ENCODE measurements around the gene YIF1A. TPM values are rescaled to one million over a fixed set of nuclear protein-coding genes. Genes with fewer than 3 reads are reported as not detected.

Gene YIF1A
- total and polyA plus RNA-seq, 2 of the 4 experiments (the other 2 are of a cell fraction), result 128 to 207 TPM

DNA sequence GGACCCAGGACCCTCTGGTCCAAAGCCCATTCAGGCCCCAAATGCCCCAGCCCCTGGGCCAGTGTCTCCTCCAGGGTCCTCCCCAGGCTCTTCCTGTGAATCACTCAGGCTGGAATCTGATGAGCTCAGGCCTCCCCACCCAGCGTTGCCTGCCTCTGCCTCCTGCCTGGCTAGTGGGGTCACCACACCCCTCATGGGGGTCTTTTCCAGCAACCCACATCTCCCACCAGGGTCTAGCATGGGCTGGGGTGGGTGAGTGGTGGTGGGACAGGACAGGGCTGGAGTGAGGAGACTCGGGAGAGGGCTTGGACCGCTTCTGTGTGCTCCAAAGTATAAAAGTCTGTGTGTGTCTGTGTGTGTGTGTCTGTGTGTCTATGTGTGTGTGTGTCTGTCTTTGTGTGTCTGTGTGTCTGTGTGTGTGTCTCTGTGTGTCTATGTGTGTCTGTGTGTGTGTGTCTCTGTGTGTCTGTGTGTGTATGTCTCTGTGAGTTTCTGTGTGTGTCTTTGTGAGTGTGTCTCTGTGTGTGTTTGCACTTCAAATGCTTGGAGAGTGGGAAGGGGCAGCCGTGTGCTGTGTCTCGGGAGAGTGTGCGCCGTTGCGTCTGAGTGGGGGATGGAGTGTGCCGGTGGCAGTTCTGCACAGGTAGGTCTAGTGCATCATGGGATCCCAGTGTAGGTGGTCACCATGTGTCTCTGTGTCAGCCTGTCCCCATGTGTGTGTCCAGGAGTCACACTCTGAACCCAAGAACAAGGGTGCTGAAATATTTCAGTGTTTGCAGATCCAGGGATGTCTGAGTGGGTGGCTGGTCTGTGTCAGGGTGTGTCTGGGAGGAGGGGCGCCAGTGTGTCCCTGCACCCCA lies 38.5 kb upstream of the YIF1A start:
- H3K9me3 ChIP-seq (ENCODE audit: control insufficient read depth, insufficient read depth, low read length), result no peaks in the 10 kb centered on the region
- TF ChIP-seq, protein P1, sequence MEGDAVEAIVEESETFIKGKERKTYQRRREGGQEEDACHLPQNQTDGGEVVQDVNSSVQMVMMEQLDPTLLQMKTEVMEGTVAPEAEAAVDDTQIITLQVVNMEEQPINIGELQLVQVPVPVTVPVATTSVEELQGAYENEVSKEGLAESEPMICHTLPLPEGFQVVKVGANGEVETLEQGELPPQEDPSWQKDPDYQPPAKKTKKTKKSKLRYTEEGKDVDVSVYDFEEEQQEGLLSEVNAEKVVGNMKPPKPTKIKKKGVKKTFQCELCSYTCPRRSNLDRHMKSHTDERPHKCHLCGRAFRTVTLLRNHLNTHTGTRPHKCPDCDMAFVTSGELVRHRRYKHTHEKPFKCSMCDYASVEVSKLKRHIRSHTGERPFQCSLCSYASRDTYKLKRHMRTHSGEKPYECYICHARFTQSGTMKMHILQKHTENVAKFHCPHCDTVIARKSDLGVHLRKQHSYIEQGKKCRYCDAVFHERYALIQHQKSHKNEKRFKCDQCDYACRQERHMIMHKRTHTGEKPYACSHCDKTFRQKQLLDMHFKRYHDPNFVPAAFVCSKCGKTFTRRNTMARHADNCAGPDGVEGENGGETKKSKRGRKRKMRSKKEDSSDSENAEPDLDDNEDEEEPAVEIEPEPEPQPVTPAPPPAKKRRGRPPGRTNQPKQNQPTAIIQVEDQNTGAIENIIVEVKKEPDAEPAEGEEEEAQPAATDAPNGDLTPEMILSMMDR (conservative IDR thresholded peaks at IDR 0.05; ENCODE audit: low read depth, low read length), result 0 out of 2 replicates have a peak, but pooled peaks have one; percentile 15
- 0 out of 2 replicates have a peak, but pooled peaks have one; percentile 28 for TF ChIP-seq FOS (IDR thresholded peaks at IDR 0.05; ENCODE audit: low read depth, low read length)
- TF ChIP-seq, protein P2, sequence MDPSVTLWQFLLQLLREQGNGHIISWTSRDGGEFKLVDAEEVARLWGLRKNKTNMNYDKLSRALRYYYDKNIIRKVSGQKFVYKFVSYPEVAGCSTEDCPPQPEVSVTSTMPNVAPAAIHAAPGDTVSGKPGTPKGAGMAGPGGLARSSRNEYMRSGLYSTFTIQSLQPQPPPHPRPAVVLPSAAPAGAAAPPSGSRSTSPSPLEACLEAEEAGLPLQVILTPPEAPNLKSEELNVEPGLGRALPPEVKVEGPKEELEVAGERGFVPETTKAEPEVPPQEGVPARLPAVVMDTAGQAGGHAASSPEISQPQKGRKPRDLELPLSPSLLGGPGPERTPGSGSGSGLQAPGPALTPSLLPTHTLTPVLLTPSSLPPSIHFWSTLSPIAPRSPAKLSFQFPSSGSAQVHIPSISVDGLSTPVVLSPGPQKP (IDR thresholded peaks at IDR 0.05; ENCODE audit: borderline replicate concordance, low read depth, low read length), result no peak
- TF ChIP-seq RCOR1 (IDR thresholded peaks at IDR 0.05; ENCODE audit: insufficient replicate concordance, low read length), result no peak
- TF ChIP-seq, protein P3, sequence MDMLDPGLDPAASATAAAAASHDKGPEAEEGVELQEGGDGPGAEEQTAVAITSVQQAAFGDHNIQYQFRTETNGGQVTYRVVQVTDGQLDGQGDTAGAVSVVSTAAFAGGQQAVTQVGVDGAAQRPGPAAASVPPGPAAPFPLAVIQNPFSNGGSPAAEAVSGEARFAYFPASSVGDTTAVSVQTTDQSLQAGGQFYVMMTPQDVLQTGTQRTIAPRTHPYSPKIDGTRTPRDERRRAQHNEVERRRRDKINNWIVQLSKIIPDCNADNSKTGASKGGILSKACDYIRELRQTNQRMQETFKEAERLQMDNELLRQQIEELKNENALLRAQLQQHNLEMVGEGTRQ (IDR thresholded peaks at IDR 0.05; ENCODE audit: low read depth, low read length), result no peak
- peak; percentile 46; the same call in 1 of the 2 replicates for TF ChIP-seq MAFK (IDR thresholded peaks at IDR 0.05; ENCODE audit: low read depth, low read length)
- TF ChIP-seq CEBPB (IDR thresholded peaks at IDR 0.05; ENCODE audit: low read depth, low read length), result no peak
- no peak for TF ChIP-seq BHLHE40 (IDR thresholded peaks at IDR 0.05; ENCODE audit: low read depth, low read length)
- no peak for TF ChIP-seq NFE2L2 (IDR thresholded peaks at IDR 0.05; ENCODE audit: low read depth, low read length)
- TF ChIP-seq SMC3 (IDR thresholded peaks at IDR 0.05; ENCODE audit: low read depth, low read length), result no peak
- TF ChIP-seq RAD21 (IDR thresholded peaks at IDR 0.05; ENCODE audit: low read length), result peak; percentile 27; the same call in 1 of the 2 replicates
- TF ChIP-seq MAZ (IDR thresholded peaks at IDR 0.05; ENCODE audit: borderline replicate concordance, low read depth, low read length), result peak; percentile 53; the same call in 1 of the 2 replicates

More for the DNA sequence above, 38.5 kb upstream of the YIF1A start:
- Histone ChIP-seq H3K4me3 (ENCODE audit: insufficient read depth, low read depth, low read length) (no peak overlapping the region), H2BK20ac (ENCODE audit: low read depth, low read length) (peak overlapping the region; percentile 100), H4K20me1 (ENCODE audit: insufficient read depth, low read length) (no peaks in the 10 kb centered on the region), H3K4me1 (ENCODE audit: control insufficient read depth, insufficient read depth, low read length) (peaks cover 43% of the 10 kb centered on the region), H3K4ac (ENCODE audit: low read depth, low read length) (peak overlapping the region; percentile 100), H4K5ac (ENCODE audit: low read depth, low read length) (peak overlapping the region; percentile 96), H3K4me2 (ENCODE audit: low read depth, low read length) (peak overlapping the region; percentile 33), H2AK5ac (ENCODE audit: low read depth, low read length) (peak overlapping the region; percentile 100), H2BK15ac (ENCODE audit: low read depth, low read length) (peak overlapping the region; percentile 100; the same call in 2 of the 3 replicates), H2AFZ (replicated peaks; ENCODE audit: low read length, poor library complexity) (peak overlapping the region; percentile 94), H3K9ac (ENCODE audit: low read depth, low read length) (peak overlapping the region; percentile 63), H3K9me1 (ENCODE audit: insufficient read depth, low read length) (peaks cover 29% of the 10 kb centered on the region), H3K18ac (ENCODE audit: low read depth, low read length) (peak overlapping the region; percentile 95), H4K8ac (ENCODE audit: low read depth in 2 of 2, low read length in 2 of 2) (peak overlapping the region; percentile 81 to 100), H3K56ac (ENCODE audit: extremely low read depth, insufficient read depth, low read length) (peak overlapping the region; percentile 90), H3K79me1 (ENCODE audit: low read depth in 1 of 2, low read length in 2 of 2) (peaks cover 0 to 38% of the 10 kb centered on the region in 2 experiments; a peak in 3 of 4 replicates), H2AK9ac (replicated peaks; ENCODE audit: low read depth, low read length, poor library complexity) (peak overlapping the region; percentile 100), H3K23ac (ENCODE audit: low read depth, low read length) (peak overlapping the region; percentile 100), H3K36me3 (ENCODE audit: control insufficient read depth, insufficient read depth, low read length) (peaks cover 5% of the 10 kb centered on the region), H3K27ac (ENCODE audit: insufficient read depth, low read length) (peak overlapping the region; percentile 95), H2BK120ac (ENCODE audit: low read depth, low read length) (peak overlapping the region; percentile 100), H3K14ac (replicated peaks; ENCODE audit: low read depth, low read length) (peak overlapping the region; percentile 100), H2BK5ac (ENCODE audit: low read depth, low read length, poor library complexity, severe bottlenecking) (peak overlapping the region; percentile 100), H3K27me3 (ENCODE audit: control insufficient read depth, insufficient read depth, low read length) (no peaks in the 10 kb centered on the region), H4K91ac (ENCODE audit: insufficient read depth, low read depth, low read length) (peak overlapping the region; percentile 100)
- WGBS, 2 experiments (ENCODE audit: extremely low coverage in 2 of 2, insufficient read length in 1 of 2), result 57% methylated on average over 9 of the region's 10 CpGs; no CpG with 5 or more reads in 1 of the 2 experiments
- in situ Hi-C loops (cut with MboI; ENCODE audit: low sequenced_read_pairs) (no loop called here), intact Hi-C loops (cut with micrococcal nuclease) (loop anchor here (1.0 kb wide), 3 partner anchors 15 to 105 kb away; partner anchors contain the start of gene YIF1A), dilution Hi-C loops (cut with HindIII; ENCODE audit: low sequenced_read_pairs, unreplicated experiment) (no loop called here)
- DNase-seq, result peak; percentile 64
- POLR2A ChIA-PET (ENCODE audit: unreplicated experiment), result interaction anchor here (0.9 to 1.1 kb wide), 6 partner anchors 8 to 38 kb away, joined by 3 to 18 read pairs (median 4); partner anchors contain the start of genes CD248, RIN1 and YIF1A
- no TSS peak for BruUV-seq (replicated peaks)
- CTCF ChIA-PET, result interaction anchor here (0.6 to 1.0 kb wide), 4 partner anchors 14 to 62 kb away, joined by 4 read pairs; no protein-coding TSS in a partner anchor
- ATAC-seq (ENCODE audit: low read depth), result peak; percentile 64
